H9 (cell line): Measurements from ENCODE around the gene RIMBP2. TPM values are rescaled to one million over a fixed set of nuclear protein-coding genes. Genes with fewer than 3 reads are reported as not detected.

Source experiments
- DNase-seq: peaks from one replicate; pipeline ENCODE4 v3.0.0-alpha.2; 2017
- H2AFZ ChIP-seq: one replicate; pipeline ENCODE4 v1.6.1; 2013; ENCODE audit warnings: mild to moderate bottlenecking, low read length, control low read depth, moderate library complexity
- H2AK5ac ChIP-seq: 2 replicates; pipeline ENCODE4 v1.6.1; 2013; ENCODE audit warnings: low read length, control low read depth, mixed read lengths; ENCODE audit not compliant: insufficient read length
- H2BK120ac ChIP-seq: one replicate; pipeline ENCODE4 v1.6.1; 2013; ENCODE audit warnings: low read depth, mild to moderate bottlenecking, low read length, control low read depth, inconsistent platforms; ENCODE audit not compliant: poor library complexity, severe bottlenecking
- H2BK12ac ChIP-seq: 2 replicates; pipeline ENCODE4 v1.6.1; 2013; ENCODE audit warnings: low read length, control low read depth, mixed read lengths, low read depth; ENCODE audit not compliant: insufficient read length
- H2BK15ac ChIP-seq: 2 replicates; pipeline ENCODE4 v1.6.1; 2013; ENCODE audit warnings: low read depth, low read length, control low read depth
- H2BK20ac ChIP-seq: one replicate; pipeline ENCODE4 v1.6.1; 2013; ENCODE audit warnings: low read depth, mild to moderate bottlenecking, low read length, control low read depth, inconsistent platforms; ENCODE audit not compliant: poor library complexity, severe bottlenecking
- H2BK5ac ChIP-seq: 2 replicates; pipeline ENCODE4 v1.6.1; 2013; ENCODE audit warnings: low read length, control low read depth, mixed read lengths; ENCODE audit not compliant: insufficient read length
- H3K14ac ChIP-seq: 2 replicates; pipeline ENCODE4 v1.6.1; 2013; ENCODE audit warnings: low read length, control low read depth; ENCODE audit not compliant: insufficient read depth
- H3K18ac ChIP-seq: 2 replicates; pipeline ENCODE4 v1.6.1; 2013; ENCODE audit warnings: low read depth, mild to moderate bottlenecking, mixed read lengths, low read length, control low read depth; ENCODE audit not compliant: insufficient read length
- H3K23ac ChIP-seq: 2 replicates; pipeline ENCODE4 v1.6.1; 2013; ENCODE audit warnings: low read length, control low read depth, mixed read lengths, low read depth; ENCODE audit not compliant: insufficient read length
- H3K23me2 ChIP-seq: 2 replicates; pipeline ENCODE4 v1.6.1; 2013; ENCODE audit warnings: low read depth, mild to moderate bottlenecking, mixed read lengths, low read length, control low read depth; ENCODE audit not compliant: insufficient read length, poor library complexity, severe bottlenecking
- H3K27ac ChIP-seq: 2 replicates; pipeline ENCODE4 v1.5.1; 2013; ENCODE audit warnings: low read length, control low read depth, mixed read lengths, low read depth; ENCODE audit not compliant: insufficient read length
- H3K27me3 ChIP-seq: 2 replicates; pipeline ENCODE4 v1.6.1; 2013; ENCODE audit warnings: low read length, control low read depth, inconsistent platforms; ENCODE audit not compliant: insufficient read depth
- H3K4ac ChIP-seq: 2 replicates; pipeline ENCODE4 v1.6.1; 2013; ENCODE audit warnings: low read depth, mild to moderate bottlenecking, control low read depth, inconsistent platforms, low read length, moderate library complexity
- H3K4me1 ChIP-seq: 2 replicates; pipeline ENCODE4 v1.6.1; 2013; ENCODE audit warnings: low read length, control low read depth, inconsistent platforms; ENCODE audit not compliant: insufficient read depth
- H3K4me2 ChIP-seq: 2 replicates; pipeline ENCODE4 v1.6.1; 2013; ENCODE audit warnings: low read length, control low read depth, mixed read lengths; ENCODE audit not compliant: insufficient read length, insufficient read depth
- H3K56ac ChIP-seq: 2 replicates; pipeline ENCODE4 v1.6.1; 2013; ENCODE audit warnings: low read depth, mild to moderate bottlenecking, mixed read lengths, low read length, control low read depth; ENCODE audit not compliant: insufficient read length
- H3K79me1 ChIP-seq: 2 replicates; pipeline ENCODE4 v1.6.1; 2013; ENCODE audit warnings: low read depth, mild to moderate bottlenecking, moderate library complexity, low read length, control low read depth, inconsistent platforms; ENCODE audit not compliant: insufficient read depth, poor library complexity, severe bottlenecking
- H3K79me2 ChIP-seq: 2 replicates; pipeline ENCODE4 v1.6.1; 2013; ENCODE audit warnings: low read length, control low read depth, inconsistent platforms; ENCODE audit not compliant: insufficient read depth
- H3K9ac ChIP-seq: 2 replicates; pipeline ENCODE4 v1.6.1; 2013; ENCODE audit warnings: low read length, control low read depth, mixed read lengths; ENCODE audit not compliant: insufficient read length; ENCODE audit errors: extremely low read depth
- H3K9me3 ChIP-seq: one replicate; pipeline ENCODE4 v1.6.1; 2013; ENCODE audit warnings: low read depth, low read length, inconsistent platforms; ENCODE audit not compliant: control insufficient read depth
- H3T11ph ChIP-seq: one replicate; pipeline ENCODE4 v1.6.1; 2013; ENCODE audit warnings: mild to moderate bottlenecking, low read length, control low read depth, inconsistent platforms
- H4K20me1 ChIP-seq: one replicate; pipeline ENCODE4 v1.6.1; 2013; ENCODE audit not compliant: control insufficient read depth, insufficient read length, insufficient read depth
- H4K5ac ChIP-seq: 2 replicates; pipeline ENCODE4 v1.6.1; 2013; ENCODE audit warnings: low read depth, mild to moderate bottlenecking, mixed read lengths, low read length, control low read depth; ENCODE audit not compliant: insufficient read length
- H4K8ac ChIP-seq: replicated peaks from 2 replicates; pipeline ENCODE4 v1.6.1; 2013; ENCODE audit warnings: low read length, control low read depth, mixed read lengths, low read depth; ENCODE audit not compliant: insufficient read length
- H4K91ac ChIP-seq: 2 replicates; pipeline ENCODE4 v1.6.1; 2013; ENCODE audit warnings: low read depth, mild to moderate bottlenecking, moderate library complexity, mixed read lengths, low read length, control low read depth; ENCODE audit not compliant: insufficient read length
- H3K27ac Mint-ChIP-seq, 3 experiments: 2 replicates in 2 of 3; 3 replicates in 1 of 3; pipeline ENCODE4 v1.8.0; 2020 to 2021; ENCODE audit warnings: mixed read lengths in 3 of 3, mild to moderate bottlenecking in 1 of 3, moderate library complexity in 1 of 3
- H3K27me3 Mint-ChIP-seq: 2 replicates; pipeline ENCODE4 v1.8.0; 2021; ENCODE audit warnings: low read depth, mild to moderate bottlenecking, moderate library complexity, mixed read lengths
- H3K36me3 Mint-ChIP-seq, 3 experiments: 2 replicates in 2 of 3; 3 replicates in 1 of 3; pipeline ENCODE4 v1.8.0; 2020 to 2021; ENCODE audit warnings: low read depth in 3 of 3, mixed read lengths in 3 of 3; ENCODE audit not compliant: insufficient read depth in 1 of 3
- H3K4me1 Mint-ChIP-seq, 2 experiments: 2 replicates each; pipeline ENCODE4 v1.8.0; 2020; ENCODE audit warnings: mixed read lengths in 2 of 2
- H3K4me3 Mint-ChIP-seq, 2 experiments: 2 replicates in 1 of 2; 3 replicates in 1 of 2; pipeline ENCODE4 v1.8.0; 2020 to 2021; ENCODE audit warnings: mild to moderate bottlenecking in 2 of 2, mixed read lengths in 2 of 2, moderate library complexity in 1 of 2
- H3K9me3 Mint-ChIP-seq, 2 experiments: 2 replicates in 1 of 2; 3 replicates in 1 of 2; pipeline ENCODE4 v1.8.0; 2020; ENCODE audit warnings: mild to moderate bottlenecking in 2 of 2, mixed read lengths in 2 of 2, moderate library complexity in 1 of 2
- WGBS: extraction: QIAGEN DNeasy Blood & Tissue Kit; methylation state at CpG from one replicate; pipeline ENCODE4 v1.1.7; 2013; ENCODE audit warnings: missing lambda C conversion rate, low lambda C conversion rate, mixed read lengths; ENCODE audit not compliant: insufficient read length; ENCODE audit errors: extremely low coverage; 5-methylcytosine and 5-hydroxymethylcytosine counted together
- total RNA-seq: library from RNA; stranded (reverse); gene quantifications from 2 replicates; pipeline ENCODE4 v1.2.1, GENCODE V29; 2021
- TF ChIP-seq, protein P1 (sequence below): fragments of 200-600 bp; sonication (generic); conservative IDR thresholded peaks from 3 replicates; pipeline ENCODE4 v1.8.0; 2021; ENCODE audit warnings: antibody characterized with exemption, mild to moderate bottlenecking

RIMBP2 gene
- total RNA-seq, 1 experiment from 2014 or later = 0.70 TPM

DNA sequence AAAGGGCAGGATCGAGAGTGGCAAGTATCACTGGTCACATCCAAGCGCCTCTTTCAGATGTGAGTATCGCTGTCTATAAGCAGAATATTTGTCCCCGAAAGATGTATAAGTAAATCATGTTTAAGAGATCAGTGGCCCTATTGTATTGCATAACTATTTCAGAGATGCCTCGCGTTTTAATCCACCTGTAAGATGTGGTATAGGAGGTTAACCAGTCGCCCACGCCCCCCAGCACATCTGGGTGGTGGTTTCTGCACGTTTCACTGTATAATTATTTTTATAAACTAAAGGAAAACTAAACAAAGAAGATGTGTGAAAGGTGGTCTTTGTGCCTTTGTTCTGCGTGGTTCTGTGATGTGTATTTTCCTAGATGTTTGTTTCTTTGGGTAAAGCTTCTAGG is 28.9 kb downstream of the RIMBP2 start:
- peaks cover 38% of the 10 kb centered on the region for H3K27me3 Mint-ChIP-seq
- H2AFZ ChIP-seq = no peak overlapping the region

More for the DNA sequence above, 28.9 kb downstream of the RIMBP2 start:
- Mint-ChIP-seq H3K27ac (no peak overlapping the region), H3K9me3 (no peaks in the 10 kb centered on the region), H3K36me3 (no peaks in the 10 kb centered on the region), H3K4me3 (no peak overlapping the region), H3K4me1 (peaks cover 3 to 9% of the 10 kb centered on the region in 2 experiments)
- H3K9me3 ChIP-seq = no peaks in the 10 kb centered on the region
- H3K23me2 ChIP-seq = no peaks in the 10 kb centered on the region
- no peak overlapping the region for H3K56ac ChIP-seq
- H2BK20ac ChIP-seq = no peak overlapping the region
- no peaks in the 10 kb centered on the region for H3K4me1 ChIP-seq
- H3K4ac ChIP-seq = no peak overlapping the region
- H2AK5ac ChIP-seq = no peak overlapping the region
- no peaks in the 10 kb centered on the region for H4K20me1 ChIP-seq
- no peak overlapping the region for H4K91ac ChIP-seq
- H3K9ac ChIP-seq = no peak overlapping the region
- H3K23ac ChIP-seq = no peak overlapping the region
- no peaks in the 10 kb centered on the region for H3K79me2 ChIP-seq
- H3K4me2 ChIP-seq = no peak overlapping the region
- H2BK120ac ChIP-seq = no peak overlapping the region
- no peak overlapping the region for H4K5ac ChIP-seq
- H3T11ph ChIP-seq = no peak overlapping the region
- H3K27ac ChIP-seq = no peak overlapping the region
- H2BK15ac ChIP-seq = no peak overlapping the region
- WGBS = no CpG with 5 or more reads among the region's 10 CpGs
- H3K79me1 ChIP-seq = no peaks in the 10 kb centered on the region
- no peak overlapping the region for H4K8ac ChIP-seq
- no peak for DNase-seq
- TF ChIP-seq, protein P1, sequence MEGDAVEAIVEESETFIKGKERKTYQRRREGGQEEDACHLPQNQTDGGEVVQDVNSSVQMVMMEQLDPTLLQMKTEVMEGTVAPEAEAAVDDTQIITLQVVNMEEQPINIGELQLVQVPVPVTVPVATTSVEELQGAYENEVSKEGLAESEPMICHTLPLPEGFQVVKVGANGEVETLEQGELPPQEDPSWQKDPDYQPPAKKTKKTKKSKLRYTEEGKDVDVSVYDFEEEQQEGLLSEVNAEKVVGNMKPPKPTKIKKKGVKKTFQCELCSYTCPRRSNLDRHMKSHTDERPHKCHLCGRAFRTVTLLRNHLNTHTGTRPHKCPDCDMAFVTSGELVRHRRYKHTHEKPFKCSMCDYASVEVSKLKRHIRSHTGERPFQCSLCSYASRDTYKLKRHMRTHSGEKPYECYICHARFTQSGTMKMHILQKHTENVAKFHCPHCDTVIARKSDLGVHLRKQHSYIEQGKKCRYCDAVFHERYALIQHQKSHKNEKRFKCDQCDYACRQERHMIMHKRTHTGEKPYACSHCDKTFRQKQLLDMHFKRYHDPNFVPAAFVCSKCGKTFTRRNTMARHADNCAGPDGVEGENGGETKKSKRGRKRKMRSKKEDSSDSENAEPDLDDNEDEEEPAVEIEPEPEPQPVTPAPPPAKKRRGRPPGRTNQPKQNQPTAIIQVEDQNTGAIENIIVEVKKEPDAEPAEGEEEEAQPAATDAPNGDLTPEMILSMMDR = no peak
- H3K27me3 ChIP-seq = no peaks in the 10 kb centered on the region
- H2BK12ac ChIP-seq = no peak overlapping the region
- H3K18ac ChIP-seq = no peak overlapping the region
- H2BK5ac ChIP-seq = no peak overlapping the region
- H3K14ac ChIP-seq = no peak overlapping the region
